Spleen (tissue), 11 donors: ENCODE measurements around the gene PDE4D. TPM values are rescaled to one million over a fixed set of nuclear protein-coding genes. Genes with fewer than 3 reads are reported as not detected.
A peak's percentile ranks its signal among the peaks of the same experiment; 100 is the strongest.
"Not testable (repeated sequence)": the region's sequence is repeated elsewhere in the genome, so short reads cannot be mapped to it uniquely, and the experiment has no call there.

Experiments used
- DNase-seq: peaks from one replicate; pipeline ENCODE4 v3.0.0-alpha.2; 2020
- H3K27ac ChIP-seq, 8 donors: fragments of 200-600 bp; sonication (generic) in 7 of 8; 1 replicate in 4 of 8; 2 replicates in 4 of 8; pipeline versions ENCODE4 v1.5.0 to v1.8.0; 2016 to 2021; ENCODE audit warnings: inconsistent platforms in 4 of 8, mild to moderate bottlenecking in 4 of 8, moderate library complexity in 1 of 8
- H3K27me3 ChIP-seq, 7 donors: fragments of 200-600 bp; sonication (generic) in 6 of 7; replicated peaks in 1 of 7; 1 replicate in 4 of 7; 2 replicates in 3 of 7; pipeline versions ENCODE4 v1.5.0 to v1.8.0; 2016 to 2021; ENCODE audit warnings: inconsistent platforms in 3 of 7, mild to moderate bottlenecking in 1 of 7
- H3K36me3 ChIP-seq, 6 donors: fragments of 200-600 bp; sonication (generic) in 5 of 6; 1 replicate in 4 of 6; 2 replicates in 2 of 6; pipeline versions ENCODE4 v1.5.0 to v1.8.0; 2016 to 2021; ENCODE audit warnings: inconsistent platforms in 2 of 6
- H3K4me1 ChIP-seq, 6 donors: fragments of 200-600 bp; sonication (generic) in 5 of 6; 1 replicate in 3 of 6; 2 replicates in 3 of 6; pipeline versions ENCODE4 v1.5.0 to v1.8.0; 2016 to 2021; ENCODE audit warnings: inconsistent platforms in 3 of 6
- H3K4me3 ChIP-seq, 8 donors: fragments of 200-600 bp; sonication (generic) in 7 of 8; 1 replicate in 4 of 8; 2 replicates in 4 of 8; pipeline versions ENCODE4 v1.5.0 to v1.8.0; 2016 to 2021; ENCODE audit warnings: inconsistent platforms in 4 of 8, mild to moderate bottlenecking in 4 of 8, moderate library complexity in 2 of 8
- H3K9me3 ChIP-seq, 8 donors: fragments of 200-600 bp; sonication (generic) in 7 of 8; 1 replicate in 4 of 8; 2 replicates in 4 of 8; pipeline versions ENCODE4 v1.5.0 to v1.8.0; 2016 to 2021; ENCODE audit warnings: inconsistent platforms in 4 of 8
- CTCF ChIP-seq, 11 experiments: fragments of 200-600 bp in 7 of 11; fragments of 450-650 bp in 4 of 11; sonication (generic) in 4 of 11; IDR thresholded peaks in 8 of 11; conservative IDR thresholded peaks in 3 of 11; 1 replicate in 7 of 11; 2 replicates in 4 of 11; pipeline versions ENCODE4 v1.4.0 to v1.8.0; 2016 to 2021; ENCODE audit warnings: antibody characterized with exemption in 11 of 11, inconsistent platforms in 4 of 11, mild to moderate bottlenecking in 1 of 11
- POLR2A ChIP-seq, 3 donors: fragments of 450-650 bp; IDR thresholded peaks; one replicate each; pipeline ENCODE4 v1.5.1; 2017; ENCODE audit warnings: antibody characterized with exemption in 3 of 3, mild to moderate bottlenecking in 1 of 3
- POLR2AphosphoS5 ChIP-seq, 3 donors: sonication (generic); formaldehyde crosslinking; IDR thresholded peaks; one replicate each; pipeline ENCODE4 v1.5.1; 2017; ENCODE audit warnings: antibody characterized with exemption in 3 of 3
- WGBS, 5 donors: extraction: QIAGEN DNeasy Blood & Tissue Kit in 3 of 5; methylation state at CpG; one replicate each; pipeline versions ENCODE4 v1.1.5 to v1.1.7; 2013 to 2018; 5-methylcytosine and 5-hydroxymethylcytosine counted together
- intact Hi-C: fragments of 100-400 bp; cut with DNase I; formaldehyde crosslinking; loops from one replicate; pipeline ENCODE4 v1.15.0; 2023; ENCODE audit warnings: low total_unique reads
- polyA plus RNA-seq, 3 donors: library from polyadenylated mRNA; stranded (reverse); fragments of 200-250 nt; gene quantifications; one replicate each; pipeline ENCODE4 v1.2.1, GENCODE V29; 2013
- total RNA-seq, 7 donors: library from RNA; depleted of rRNA in 3 of 7; stranded (reverse); fragments of >200 nt in 3 of 7; fragmentation: NEBNext Ultra II Directional in 4 of 7; extraction: Animal tissue kit (Norgen Biotek cat#: 25700) in 4 of 7; gene quantifications; one replicate each; pipeline versions ENCODE4 v1.1.0 to v1.2.1, GENCODE V29; 2016 to 2021
- donor health status: healthy with polysubstance abuse.
- donor health status: DM: no; HTN: no; CAD: no; lungs with moderate emphysema.
- donor health status: DM: no; HTN: no; CAD: no.
- donor health status: Bipolar disorder and iron deficiency.
- donor health status: healthy.
- donor health status: DM: no; HTN: no; CAD: no.
- donor health status: DM: yes; HTN: yes; CAD: no.

PDE4D gene
- total and polyA plus RNA-seq, 10 donors, result 0.88 to 51.8 (median 18.2) TPM

- peak; percentile 24 to 79 (median 70) for TF ChIP-seq CTCF (IDR thresholded peaks at IDR 0.05 in 8 of 11, conservative IDR thresholded peaks at IDR 0.05 in 3 of 11)
- TF ChIP-seq POLR2AphosphoS5 (IDR thresholded peaks at IDR 0.05), result no peak
- no peak for TF ChIP-seq POLR2A (IDR thresholded peaks at IDR 0.05)
- WGBS, 5 donors, result 25 to 28% (median 27%) methylated on average over 4 of the region's 4 CpGs
- Histone ChIP-seq H3K36me3 (no peaks in the 10 kb centered on the region), H3K4me3 (no peak overlapping the region), H3K9me3 (no peaks in the 10 kb centered on the region), H3K27ac (no peak overlapping the region), H3K27me3 (no peaks in the 10 kb centered on the region), H3K4me1 (no peaks in the 10 kb centered on the region)
- no peak for DNase-seq
- intact Hi-C loops, result loop anchor here (5.0 to 10.0 kb wide), 2 partner anchors 281 to 489 kb away; no protein-coding TSS in a partner anchor
These were observed 220.0 kb downstream of the PDE4D start for GRCh38 chr5:59673438-59674058.

GRCh38 chr5:59666440-59667068 lies 227.0 kb downstream of the PDE4D start:
- intact Hi-C loops, result no loop called here
- Histone ChIP-seq H3K27ac (no peak overlapping the region), H3K4me1 (peaks cover 0 to 21% (median 3%) of the 10 kb centered on the region in 6 donors), H3K36me3 (no peaks in the 10 kb centered on the region), H3K27me3 (no peaks in the 10 kb centered on the region), H3K4me3 (no peak overlapping the region), H3K9me3 (no peaks in the 10 kb centered on the region)
- TF ChIP-seq POLR2AphosphoS5 (IDR thresholded peaks at IDR 0.05) (no peak), CTCF (IDR thresholded peaks at IDR 0.05 in 8 of 11, conservative IDR thresholded peaks at IDR 0.05 in 3 of 11) (no peak), POLR2A (IDR thresholded peaks at IDR 0.05) (no peak)
- WGBS, 5 donors, result 70 to 92% (median 81%) methylated on average over 4 of the region's 4 CpGs
- no peak for DNase-seq

- WGBS, 5 donors, result 90 to 98% (median 95%) methylated on average over 7 of the region's 7 CpGs
- H3K36me3 ChIP-seq, DNase-seq, intact Hi-C loops, H3K27me3 ChIP-seq, H3K9me3 ChIP-seq, H3K4me3 ChIP-seq, H3K27ac ChIP-seq: not testable (repeated sequence)
- H3K4me1 ChIP-seq, result peaks cover 0 to 28% (median 3%) of the 10 kb centered on the region in 6 donors
These were observed 227.7 kb downstream of the PDE4D start for GRCh38 chr5:59665832-59666203.

GRCh38 chr5:59665086-59665831 lies 228.3 kb downstream of the PDE4D start:
- TF ChIP-seq POLR2AphosphoS5 (IDR thresholded peaks at IDR 0.05), result no peak
- no peak for TF ChIP-seq POLR2A (IDR thresholded peaks at IDR 0.05)
- no peak for TF ChIP-seq CTCF (IDR thresholded peaks at IDR 0.05 in 8 of 11, conservative IDR thresholded peaks at IDR 0.05 in 3 of 11)
- Histone ChIP-seq H3K4me3 (no peak overlapping the region), H3K36me3 (no peaks in the 10 kb centered on the region), H3K27ac (no peak overlapping the region), H3K27me3 (no peaks in the 10 kb centered on the region), H3K9me3 (no peaks in the 10 kb centered on the region), H3K4me1 (peaks cover 0 to 34% (median 3%) of the 10 kb centered on the region in 6 donors)
- intact Hi-C loops, result no loop called here
- no peak for DNase-seq
